Amygdala (tissue), 56 donors: ENCODE measurements around the gene PIGN.

Experiments
- DNase-seq, 56 donors: peaks; one replicate each; lab custom pipeline; 2025; lab: John Stamatoyannopoulos, UW

PIGN gene

DNA sequence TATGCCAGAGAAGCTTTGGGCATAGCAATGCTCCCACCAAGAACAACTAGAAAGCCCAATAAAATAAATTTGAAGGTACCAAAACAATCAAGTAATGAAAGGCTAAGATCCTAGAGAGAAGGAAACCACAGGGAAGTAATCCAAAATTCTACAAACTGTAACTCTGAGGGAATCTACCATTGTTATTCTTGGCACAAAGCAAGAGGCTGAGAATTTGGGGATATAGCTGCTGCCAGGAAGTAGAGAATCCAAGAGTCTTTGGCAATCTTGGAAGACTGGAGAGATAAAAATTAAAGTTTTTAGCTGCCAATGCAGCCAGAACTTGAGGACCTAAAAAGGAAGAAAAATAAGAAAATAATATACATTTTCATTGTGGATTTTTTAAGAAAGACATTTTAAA, 68.5 kb downstream of the PIGN start:
- no peak for DNase-seq

DNA sequence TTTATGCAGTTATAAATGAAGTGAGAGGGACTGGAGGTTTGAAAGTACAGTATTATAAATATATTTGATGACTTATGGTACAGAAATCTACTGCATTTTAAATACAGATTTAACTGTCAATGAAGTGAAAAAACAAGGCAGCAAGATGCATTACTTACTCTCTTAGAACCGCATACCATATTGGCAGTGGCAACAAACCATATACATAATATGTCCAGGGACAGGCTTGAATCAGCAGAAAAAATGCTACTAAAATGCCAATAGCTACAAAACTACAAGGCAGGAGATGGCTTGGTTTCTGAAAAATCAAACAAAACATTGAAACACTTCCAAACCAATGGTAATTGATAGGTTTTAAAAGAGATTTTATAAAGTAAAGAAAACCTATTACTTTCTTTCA, 77.2 kb downstream of the PIGN start:
- DNase-seq: no peak

DNA sequence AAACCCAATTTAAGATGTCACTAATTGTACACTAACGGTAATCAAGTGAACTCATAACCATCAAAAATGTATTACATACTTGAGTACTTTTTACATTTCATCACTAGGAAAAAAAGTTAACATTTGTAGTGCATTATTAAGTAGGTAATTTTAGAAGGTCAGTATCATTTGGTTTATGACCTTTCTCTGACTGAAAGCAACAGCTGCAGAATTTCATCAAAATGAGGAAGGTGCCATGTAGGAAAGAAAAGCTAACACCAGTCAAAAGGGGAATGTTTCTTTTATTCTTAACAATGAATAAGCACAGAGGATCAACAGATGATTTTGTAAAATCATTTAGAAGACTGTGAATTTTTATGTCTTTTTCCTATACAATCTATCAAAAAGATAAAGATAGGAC, 79.0 kb downstream of the PIGN start:
- DNase-seq: no peak

DNA sequence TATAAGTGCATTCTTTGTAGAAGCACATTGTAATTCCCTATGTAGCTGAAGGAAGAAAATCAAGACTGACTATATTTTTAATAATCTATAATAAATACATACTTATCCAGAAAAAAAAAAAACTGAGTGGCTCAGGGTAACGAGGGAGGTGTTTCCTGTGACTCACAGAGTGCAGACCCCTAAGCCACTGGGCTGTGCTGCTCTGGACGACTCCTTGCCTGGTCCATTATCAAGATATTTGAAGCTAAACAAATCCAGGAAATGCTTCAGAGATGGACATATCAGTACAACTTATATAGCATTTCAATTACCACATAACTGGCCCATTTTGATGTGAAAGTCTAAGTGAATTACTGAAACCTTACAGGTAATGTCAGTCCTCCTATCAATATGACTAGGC, 80.6 kb downstream of the PIGN start:
- DNase-seq: no peak

DNA sequence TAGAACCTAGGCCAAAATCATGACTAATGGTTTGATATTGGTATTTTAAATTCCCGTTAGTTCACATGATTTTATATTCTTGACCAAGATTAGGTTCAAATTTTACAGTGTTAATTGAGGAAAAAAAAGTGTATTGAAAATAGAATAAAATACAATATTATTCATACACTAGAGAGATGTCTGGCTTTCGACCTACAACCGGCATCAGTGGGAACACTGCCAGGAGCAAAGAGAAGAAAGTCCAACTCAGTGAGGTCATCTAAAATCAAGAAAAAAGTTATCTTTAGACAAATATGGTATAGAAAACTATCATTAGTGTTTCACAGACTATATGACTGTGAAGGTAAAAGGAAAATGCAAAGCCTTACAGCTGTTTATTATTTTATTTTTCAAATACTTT, 81.5 kb downstream of the PIGN start:
- DNase-seq: no peak

DNA sequence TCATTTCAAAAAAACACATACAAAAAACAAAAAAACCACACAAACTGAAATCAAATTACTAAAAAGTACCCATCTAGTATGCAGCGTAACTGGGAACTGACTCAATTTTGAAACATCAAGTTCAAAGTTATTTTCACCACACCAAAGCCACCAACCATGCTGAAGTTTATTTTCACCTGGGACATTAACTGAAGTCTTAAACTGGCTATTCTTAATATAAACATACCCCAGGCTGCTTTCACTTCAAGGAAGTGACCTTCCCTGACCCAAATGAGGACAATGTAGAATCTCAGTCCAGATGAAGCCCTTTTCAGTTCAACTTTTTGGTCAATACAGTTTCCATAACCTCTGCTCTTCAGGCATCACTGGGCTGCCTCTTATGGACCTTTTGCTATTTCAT, 84.6 kb downstream of the PIGN start:
- DNase-seq: no peak

DNA sequence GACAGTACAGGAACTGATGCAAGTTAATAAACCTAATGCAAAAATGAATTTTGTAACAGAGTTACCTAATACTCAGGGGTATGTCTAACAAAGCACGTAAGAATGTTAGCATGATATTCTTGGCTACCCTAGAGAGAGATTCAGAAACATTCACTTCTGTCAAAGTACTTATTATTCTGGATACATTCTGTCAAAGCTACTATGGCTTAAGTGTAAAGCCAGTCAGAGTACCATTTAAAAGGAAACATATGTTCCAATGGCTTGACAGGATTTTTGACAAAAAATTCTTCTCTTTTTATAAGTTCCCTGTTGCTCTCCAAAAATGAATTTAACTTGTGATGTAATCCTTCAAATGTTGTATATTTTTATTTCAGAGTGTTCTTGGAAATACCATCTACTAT, 85.5 kb downstream of the PIGN start:
- DNase-seq: no peak

DNA sequence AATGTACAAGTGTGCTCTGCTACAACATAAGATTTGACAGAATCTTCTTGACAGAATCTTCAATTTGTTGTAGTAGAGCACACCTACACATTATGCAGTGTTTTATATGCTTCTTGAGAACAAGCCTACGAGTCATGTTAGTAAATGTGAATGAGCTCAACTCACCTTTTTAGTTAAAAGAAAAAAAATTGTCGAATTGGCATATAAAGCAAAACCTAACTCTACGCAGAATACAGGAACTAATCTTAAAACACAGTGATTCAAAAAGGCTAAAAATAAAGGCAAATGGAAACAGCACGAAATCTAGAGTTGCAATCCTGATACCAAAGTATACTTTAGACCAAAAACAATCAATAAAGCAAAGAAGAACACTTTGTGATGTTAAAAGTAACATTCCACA, 87.9 kb downstream of the PIGN start:
- no peak for DNase-seq

DNA sequence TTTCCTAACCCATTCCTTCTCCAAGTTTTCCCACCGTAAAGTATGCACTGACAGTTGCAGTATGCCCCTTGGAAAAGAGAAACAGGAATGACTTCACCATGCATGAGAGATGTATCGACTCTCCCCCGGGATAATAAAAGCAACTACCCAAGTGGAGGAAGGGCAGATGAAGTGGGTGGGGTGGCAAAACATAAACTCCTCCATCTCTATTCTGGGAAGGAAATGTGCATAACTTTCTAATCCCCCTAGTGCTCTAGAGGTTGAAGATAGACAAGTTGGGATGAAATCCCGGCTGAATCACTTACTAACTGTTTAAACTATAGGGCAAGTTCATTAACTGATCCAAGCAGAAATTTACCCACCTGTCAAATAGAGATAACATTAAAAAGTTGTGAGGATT, 89.2 kb downstream of the PIGN start:
- DNase-seq: no peak

DNA sequence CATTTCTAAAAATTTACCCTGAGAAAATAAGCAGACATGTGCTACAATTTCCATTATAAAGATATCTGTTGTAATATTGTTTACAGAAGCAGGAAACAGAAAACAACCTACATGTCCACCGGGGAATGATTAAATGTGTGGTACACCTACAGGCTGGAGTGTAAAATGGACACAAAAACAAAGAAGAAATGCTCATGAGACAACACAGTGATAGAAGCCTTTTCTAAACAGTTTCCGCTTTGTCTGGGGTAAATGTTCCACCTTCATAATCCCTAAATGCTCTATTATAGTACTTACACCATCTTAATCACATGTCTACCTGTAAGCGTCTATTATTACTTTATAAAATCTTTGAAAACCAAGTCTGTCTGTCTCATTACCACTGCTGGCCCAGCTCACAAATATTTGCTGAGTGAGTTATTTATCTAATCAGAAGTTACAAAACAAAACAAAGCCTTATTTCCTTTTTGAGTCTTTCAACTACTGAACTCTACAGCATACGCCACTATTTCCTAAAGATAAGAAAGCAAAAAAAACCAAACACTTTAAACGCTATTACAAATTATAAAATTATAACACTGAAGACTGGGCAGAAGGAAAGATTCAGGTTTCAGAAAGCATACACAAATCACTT, 95.3 kb downstream of the PIGN start:
- no peak for DNase-seq

DNA sequence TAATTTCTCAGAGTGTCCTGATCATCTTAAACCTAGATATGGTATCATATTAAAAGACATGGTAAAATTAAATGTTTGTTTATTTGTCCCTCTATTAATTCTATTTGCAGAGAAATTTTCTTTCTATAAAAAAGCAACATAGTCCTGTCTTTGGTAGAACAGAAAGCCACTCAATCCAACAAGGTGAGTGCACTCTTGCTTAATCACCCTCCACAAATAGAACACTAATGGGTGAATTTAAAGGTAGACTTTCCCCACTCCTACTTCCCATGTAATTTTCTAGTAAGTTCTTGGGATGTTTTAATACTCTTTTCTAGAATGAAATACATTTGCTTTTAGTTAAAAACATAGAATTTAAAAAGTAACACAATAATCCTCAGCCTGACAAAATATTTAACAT, 97.7 kb downstream of the PIGN start:
- DNase-seq: no peak

DNA sequence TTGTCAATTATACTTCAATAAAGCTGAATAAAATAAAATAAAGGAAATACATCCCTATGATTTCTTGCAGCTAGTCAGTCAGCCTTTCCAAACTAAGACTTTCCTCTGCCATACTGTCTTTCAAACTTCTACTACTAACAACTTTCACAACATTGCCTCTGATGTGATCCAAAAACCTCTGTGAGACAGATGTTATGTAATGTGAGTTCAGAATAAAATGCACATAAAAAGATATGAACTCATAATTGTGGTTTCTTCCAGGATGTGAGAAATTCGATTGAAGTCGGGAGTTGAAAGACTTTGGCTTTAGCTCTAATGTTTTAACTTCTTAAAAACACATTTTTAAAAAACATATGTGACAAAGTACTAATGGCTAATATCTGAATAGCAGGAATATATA, 98.7 kb downstream of the PIGN start:
- DNase-seq: no peak

DNA sequence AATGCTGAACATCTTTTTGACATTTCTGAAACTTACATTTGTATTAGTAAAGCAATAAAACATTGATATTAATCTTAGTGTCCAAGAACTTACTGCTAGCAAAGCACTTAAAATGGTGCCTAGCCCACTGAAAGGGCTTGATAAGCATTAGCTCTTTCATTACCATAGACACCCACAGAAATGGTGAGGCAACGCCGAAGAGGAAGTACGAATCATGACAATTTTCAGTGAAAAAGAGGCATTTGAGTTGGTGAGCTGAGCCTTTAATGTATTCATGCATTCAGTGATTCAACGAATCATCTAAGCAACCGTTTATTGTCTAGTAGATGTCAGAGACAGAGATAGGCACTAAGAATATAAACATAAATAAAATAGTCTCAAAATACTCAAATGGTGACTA, 101.1 kb downstream of the PIGN start:
- no peak for DNase-seq

DNA sequence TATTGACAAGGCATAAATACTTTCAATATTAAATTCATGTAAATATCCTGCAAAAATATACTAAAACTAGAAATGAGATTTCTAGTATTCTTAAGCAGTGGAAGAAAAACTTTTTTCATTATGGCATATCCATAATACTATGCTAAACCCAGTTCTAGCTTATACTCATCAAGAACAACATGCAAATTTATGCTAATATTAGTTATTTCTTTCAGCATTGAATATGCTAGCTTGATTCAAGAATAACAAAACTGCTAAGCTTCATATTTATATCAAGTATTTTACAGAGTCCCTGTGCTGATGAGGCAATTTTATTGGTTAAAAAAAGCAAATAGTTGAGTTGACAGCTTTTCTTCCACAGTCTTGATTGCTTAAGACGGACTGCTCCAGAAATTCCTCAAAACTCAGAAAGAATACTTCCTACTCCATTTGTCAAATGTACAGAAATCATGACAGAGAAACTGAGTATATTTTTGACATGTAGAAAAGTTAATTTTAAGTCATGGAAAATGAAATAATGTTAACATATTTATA, 105.0 kb downstream of the PIGN start:
- no peak for DNase-seq

DNA sequence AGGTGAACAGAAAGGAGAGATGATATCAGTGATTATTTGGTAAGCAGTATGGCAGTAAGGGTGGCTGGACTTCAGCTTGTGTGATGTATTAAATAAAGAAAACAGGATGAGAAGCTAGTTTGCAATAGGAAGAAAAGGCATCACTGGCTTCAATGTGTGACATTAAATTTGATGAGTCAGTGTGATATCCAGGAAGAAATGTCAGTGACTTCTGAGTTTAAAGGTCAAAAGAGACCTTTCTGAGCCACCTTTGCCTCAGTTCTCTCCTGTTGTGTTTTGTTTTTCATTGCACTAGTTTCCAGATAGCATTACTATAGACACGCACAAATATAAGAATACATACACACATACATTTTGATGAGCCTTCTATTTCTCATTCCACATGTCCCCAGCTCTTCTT, 105.6 kb downstream of the PIGN start:
- no peak for DNase-seq

DNA sequence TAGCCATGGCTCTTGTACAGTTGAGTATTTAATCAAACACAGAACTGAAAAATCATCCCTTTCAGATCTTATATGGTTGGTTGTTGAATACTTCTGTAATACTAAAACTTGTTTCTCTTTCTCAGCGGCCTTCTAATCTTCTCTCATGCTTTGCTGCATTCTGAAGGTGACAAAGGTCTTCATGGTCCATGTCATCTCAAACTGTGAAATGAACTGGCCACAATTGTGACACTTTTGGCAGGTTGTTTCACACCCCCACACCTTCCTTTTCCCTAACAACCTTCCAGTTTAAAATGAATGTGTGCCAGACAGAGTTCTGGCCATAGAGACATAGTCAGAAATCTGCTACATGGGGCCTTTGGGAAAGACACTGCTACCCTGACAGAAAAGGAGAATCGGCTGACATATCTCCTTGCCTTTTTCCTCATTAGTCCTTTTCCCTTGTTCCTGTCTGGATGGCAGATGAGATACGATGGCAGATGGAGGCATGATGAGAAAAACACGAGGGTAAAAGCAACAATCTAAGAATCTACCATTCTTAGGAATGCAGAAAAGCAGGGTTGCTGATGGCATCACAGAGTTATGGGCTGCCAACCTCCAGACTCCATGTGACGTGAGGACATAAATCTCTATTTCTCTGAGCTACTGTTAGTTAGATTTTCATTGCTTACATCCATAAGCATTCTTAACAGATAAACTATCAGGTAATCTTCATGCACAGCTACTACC, 106.5 kb downstream of the PIGN start:
- DNase-seq: no peak

DNA sequence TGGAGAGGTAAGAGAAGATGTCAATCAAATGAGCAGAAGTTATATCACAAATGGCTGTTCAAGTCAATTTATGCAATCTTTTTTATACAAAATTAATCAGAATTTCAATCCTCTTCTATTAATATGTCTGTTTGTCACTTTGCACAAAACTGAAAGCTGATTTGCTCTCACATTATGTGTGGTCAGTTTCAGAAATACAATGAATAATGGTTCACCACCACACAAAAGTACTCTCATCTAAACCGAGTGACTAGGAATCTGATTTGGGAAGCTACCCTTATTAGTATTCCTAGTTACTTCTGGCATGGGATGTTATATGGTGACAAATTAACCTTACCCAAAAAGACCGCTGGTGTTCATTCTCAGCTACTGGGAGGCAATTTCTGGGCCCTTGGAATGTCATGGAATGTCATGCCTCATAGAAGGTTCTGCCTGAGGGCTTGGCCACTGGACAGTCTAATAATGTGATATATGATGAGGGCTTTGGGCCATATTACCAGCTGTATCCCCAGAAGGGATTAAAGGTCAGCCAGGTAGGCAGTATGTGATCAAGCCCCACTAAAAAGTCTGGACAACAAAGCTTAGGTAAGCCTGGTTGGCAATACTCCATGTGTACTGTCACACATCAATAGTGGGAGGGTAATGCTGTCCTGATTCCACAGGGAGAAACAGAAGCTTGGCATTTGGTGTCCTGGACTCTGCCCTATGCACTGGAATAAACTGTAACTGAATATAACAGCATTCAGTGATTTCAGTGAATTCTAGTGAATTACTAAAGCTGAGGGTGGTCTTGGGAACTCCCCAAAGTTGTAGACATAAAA, 113.2 kb downstream of the PIGN start:
- DNase-seq: no peak

DNA sequence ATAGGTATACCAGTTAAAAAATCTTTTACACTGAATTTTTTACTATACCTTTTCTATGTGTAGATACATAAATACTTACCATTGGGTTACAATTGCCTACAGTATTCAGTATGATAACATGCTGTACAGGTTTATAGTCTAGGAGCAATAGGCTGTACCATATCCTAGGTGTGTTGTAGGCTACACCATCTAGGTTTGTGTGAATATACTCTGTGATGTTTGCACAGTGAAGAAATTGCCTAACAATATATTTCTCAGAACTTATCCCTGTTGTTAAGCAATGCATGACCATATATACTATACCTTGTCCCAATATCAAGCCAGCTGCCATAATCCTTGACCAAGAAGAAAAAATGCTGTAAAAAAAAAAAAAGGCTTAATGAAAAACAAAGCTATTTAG, 114.5 kb downstream of the PIGN start:
- DNase-seq: no peak

DNA sequence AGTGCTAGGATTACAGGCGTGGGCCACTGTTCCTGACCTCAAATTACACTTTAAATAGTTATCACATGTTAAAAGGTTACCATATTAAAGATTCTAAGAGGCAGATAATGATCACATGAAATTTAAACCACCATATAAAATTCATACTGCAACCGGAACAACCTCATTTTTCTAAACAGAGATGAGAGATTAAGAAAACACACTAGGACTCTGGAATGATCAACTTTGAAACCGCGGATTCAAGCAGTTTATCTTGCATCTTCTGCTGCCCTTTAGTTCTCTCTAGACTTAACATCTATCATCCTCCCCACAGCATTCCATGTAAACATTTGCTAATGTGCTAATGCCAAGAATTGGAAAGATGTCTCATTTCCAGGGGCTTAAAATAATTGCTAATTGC, 115.8 kb downstream of the PIGN start:
- DNase-seq: no peak

DNA sequence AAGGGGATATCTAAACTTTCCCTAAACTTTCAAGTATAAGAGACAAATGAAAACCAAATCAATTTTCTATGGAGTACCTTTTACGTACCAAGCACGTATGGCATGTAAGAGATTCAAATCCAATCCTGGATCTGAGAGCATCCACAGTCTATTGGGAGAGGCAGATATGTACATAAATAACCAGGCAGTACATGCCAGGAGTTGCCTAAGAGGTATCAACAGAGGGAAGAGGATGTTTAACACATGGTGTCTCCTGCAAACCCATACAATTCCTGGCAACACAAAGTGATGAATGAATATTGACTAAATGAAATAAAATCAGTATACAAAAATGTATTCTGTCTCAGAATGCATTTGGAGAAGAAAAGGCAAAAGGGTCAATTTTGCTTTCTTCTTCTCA, 116.6 kb downstream of the PIGN start:
- no peak for DNase-seq

DNA sequence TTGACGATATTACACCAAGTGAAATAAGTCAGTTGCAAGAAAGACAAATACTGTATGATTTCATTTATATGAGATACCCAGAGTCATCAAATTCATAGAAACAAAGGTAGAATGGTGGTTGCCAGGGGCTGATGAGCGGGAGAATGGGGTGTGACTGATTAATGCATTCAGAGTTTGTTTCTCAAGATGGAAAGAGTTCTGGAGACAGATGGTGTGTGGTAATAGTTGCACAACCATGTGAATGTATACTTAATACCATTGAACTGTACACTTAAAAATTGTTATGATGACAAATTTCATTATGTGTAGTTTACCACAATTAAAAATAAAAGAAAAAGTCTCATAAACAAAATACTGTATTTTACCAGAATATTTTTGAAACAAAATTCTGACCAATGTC, 117.3 kb downstream of the PIGN start:
- DNase-seq: no peak
